PFSK-1 (cell line): ENCODE results near the gene DIAPH2.

Source experiments
- FOXP2 ChIP-seq: optimal IDR thresholded peaks from 2 replicates; pipeline ENCODE3; 2011; ENCODE audit warnings: borderline replicate concordance, control low read depth, inconsistent platforms; ENCODE audit not compliant: insufficient read depth; ENCODE audit errors: extremely low read length, extremely low read depth
- POLR2AphosphoS5 ChIP-seq: IDR thresholded peaks from 2 replicates; pipeline ENCODE4 v1.6.1; 2012; ENCODE audit warnings: low read depth, mild to moderate bottlenecking, control low read depth, low read length, moderate library complexity
- SIN3A ChIP-seq: IDR thresholded peaks from 2 replicates; pipeline ENCODE4 v1.6.1; 2012; ENCODE audit warnings: mild to moderate bottlenecking, low read length, moderate library complexity, borderline replicate concordance; ENCODE audit not compliant: insufficient read depth
- TAF1 ChIP-seq: IDR thresholded peaks from 2 replicates; pipeline ENCODE4 v1.6.1; 2012; ENCODE audit warnings: low read length, control low read depth, borderline replicate concordance; ENCODE audit not compliant: insufficient read depth
- TF ChIP-seq, protein P1 (sequence below), 2 experiments: IDR thresholded peaks; 2 replicates each; pipeline versions ENCODE4 v1.6.1 to v1.8.0; 2011 to 2012; ENCODE audit warnings: low read depth in 2 of 2, low read length in 2 of 2, control low read depth in 1 of 2, inconsistent platforms in 1 of 2, mild to moderate bottlenecking in 1 of 2, moderate library complexity in 1 of 2; ENCODE audit not compliant: insufficient read depth in 1 of 2

Gene DIAPH2

DNA sequence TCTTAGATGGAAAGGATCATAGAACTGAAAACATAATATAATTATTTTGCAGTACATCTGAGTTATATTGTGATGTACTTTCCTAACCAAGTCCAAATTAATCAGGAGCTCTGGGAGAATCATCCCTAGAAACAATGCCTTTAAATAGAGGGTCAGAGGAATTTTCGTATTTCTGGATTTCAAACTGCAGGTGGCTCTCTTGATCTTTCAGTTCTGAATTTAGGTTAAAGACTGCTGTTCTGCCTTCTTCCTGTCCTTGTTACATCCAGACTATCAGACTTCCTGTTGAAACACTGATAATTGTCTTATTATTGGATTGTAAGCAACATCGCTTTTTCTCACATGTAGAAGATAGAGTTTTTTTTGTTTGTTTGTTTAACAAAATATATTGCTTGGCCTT is 341.8 kb downstream of the DIAPH2 start:
- TF ChIP-seq, protein P1, sequence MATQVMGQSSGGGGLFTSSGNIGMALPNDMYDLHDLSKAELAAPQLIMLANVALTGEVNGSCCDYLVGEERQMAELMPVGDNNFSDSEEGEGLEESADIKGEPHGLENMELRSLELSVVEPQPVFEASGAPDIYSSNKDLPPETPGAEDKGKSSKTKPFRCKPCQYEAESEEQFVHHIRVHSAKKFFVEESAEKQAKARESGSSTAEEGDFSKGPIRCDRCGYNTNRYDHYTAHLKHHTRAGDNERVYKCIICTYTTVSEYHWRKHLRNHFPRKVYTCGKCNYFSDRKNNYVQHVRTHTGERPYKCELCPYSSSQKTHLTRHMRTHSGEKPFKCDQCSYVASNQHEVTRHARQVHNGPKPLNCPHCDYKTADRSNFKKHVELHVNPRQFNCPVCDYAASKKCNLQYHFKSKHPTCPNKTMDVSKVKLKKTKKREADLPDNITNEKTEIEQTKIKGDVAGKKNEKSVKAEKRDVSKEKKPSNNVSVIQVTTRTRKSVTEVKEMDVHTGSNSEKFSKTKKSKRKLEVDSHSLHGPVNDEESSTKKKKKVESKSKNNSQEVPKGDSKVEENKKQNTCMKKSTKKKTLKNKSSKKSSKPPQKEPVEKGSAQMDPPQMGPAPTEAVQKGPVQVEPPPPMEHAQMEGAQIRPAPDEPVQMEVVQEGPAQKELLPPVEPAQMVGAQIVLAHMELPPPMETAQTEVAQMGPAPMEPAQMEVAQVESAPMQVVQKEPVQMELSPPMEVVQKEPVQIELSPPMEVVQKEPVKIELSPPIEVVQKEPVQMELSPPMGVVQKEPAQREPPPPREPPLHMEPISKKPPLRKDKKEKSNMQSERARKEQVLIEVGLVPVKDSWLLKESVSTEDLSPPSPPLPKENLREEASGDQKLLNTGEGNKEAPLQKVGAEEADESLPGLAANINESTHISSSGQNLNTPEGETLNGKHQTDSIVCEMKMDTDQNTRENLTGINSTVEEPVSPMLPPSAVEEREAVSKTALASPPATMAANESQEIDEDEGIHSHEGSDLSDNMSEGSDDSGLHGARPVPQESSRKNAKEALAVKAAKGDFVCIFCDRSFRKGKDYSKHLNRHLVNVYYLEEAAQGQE (IDR thresholded peaks at IDR 0.05; ENCODE audit: insufficient read depth in 1 of 2, low read depth in 2 of 2, low read length in 2 of 2): no peak
- no peak for TF ChIP-seq POLR2AphosphoS5
- no peak for TF ChIP-seq FOXP2
- TF ChIP-seq SIN3A: no peak
- no peak for TF ChIP-seq TAF1

DNA sequence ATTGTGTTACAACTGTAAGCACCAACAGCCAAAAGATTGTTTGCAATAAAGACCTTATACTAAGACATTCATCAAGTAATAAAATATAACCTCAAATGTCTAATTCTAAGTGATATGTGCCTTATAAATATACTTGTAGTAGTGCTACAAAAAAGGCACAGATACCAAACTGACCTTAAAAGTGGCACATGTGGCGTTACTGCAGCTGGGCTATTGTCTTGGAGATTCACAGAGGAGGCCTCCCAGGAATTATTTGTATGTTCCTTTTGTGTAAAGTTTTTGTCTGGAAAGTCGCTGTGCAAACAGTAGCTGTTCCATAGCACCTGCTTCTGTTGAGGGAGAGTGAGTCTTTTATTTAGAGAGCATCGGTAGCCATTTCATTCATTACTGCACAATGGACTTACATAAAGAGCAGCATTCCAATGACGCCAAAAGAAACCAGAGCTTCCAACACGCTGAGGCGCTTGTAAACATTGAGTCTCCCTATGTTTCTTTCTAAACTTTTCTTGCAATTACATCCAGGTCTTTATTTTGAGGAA is 342.8 kb downstream of the DIAPH2 start:
- TF ChIP-seq SIN3A: no peak
- TF ChIP-seq FOXP2: no peak
- no peak for TF ChIP-seq TAF1
- no peak for TF ChIP-seq POLR2AphosphoS5
- TF ChIP-seq, protein P1 (IDR thresholded peaks at IDR 0.05; ENCODE audit: insufficient read depth in 1 of 2, low read depth in 2 of 2, low read length in 2 of 2): no peak

DNA sequence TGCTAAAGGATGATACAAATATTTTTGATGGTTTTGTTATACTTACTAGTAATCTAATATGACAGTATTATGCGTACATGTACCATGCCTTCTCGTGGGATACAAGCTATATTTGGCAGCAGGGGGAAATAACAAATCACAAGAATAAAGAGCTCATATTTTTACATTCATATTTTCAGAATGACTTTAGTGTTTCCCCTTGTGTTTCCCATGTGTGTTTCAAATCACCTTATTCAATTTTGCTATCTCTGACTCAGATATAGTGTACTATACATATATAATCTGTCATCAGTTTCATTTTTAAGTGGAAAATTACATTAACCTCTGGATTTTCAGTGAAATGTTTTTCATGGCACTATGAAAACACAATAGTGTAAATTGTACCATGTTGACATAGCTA is 345.8 kb downstream of the DIAPH2 start:
- TF ChIP-seq, protein P1 (IDR thresholded peaks at IDR 0.05; ENCODE audit: insufficient read depth in 1 of 2, low read depth in 2 of 2, low read length in 2 of 2): no peak
- TF ChIP-seq TAF1: no peak
- no peak for TF ChIP-seq POLR2AphosphoS5
- TF ChIP-seq FOXP2: no peak
- TF ChIP-seq SIN3A: no peak

DNA sequence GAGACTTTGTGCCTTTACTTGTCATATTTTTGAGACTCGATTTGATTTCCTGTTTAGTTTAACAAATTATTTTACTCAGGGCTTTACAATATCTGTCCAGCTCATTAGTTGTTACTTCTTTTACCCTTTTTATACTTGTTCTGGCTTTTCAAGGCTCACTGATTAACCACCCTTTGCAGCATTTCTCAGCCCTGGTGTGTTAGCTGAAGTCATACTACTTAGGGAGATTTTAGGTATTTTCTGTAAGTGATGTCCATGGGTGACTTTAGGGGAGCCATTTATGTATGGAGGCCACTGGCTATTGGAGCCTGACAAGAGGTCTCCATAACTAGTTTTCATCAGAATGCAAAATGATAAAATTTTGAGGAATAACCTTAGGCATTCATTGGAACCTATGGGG is 346.3 kb downstream of the DIAPH2 start:
- TF ChIP-seq POLR2AphosphoS5 (no peak), FOXP2 (no peak), SIN3A (no peak), TAF1 (no peak)
- TF ChIP-seq, protein P1 (IDR thresholded peaks at IDR 0.05; ENCODE audit: insufficient read depth in 1 of 2, low read depth in 2 of 2, low read length in 2 of 2): no peak

DNA sequence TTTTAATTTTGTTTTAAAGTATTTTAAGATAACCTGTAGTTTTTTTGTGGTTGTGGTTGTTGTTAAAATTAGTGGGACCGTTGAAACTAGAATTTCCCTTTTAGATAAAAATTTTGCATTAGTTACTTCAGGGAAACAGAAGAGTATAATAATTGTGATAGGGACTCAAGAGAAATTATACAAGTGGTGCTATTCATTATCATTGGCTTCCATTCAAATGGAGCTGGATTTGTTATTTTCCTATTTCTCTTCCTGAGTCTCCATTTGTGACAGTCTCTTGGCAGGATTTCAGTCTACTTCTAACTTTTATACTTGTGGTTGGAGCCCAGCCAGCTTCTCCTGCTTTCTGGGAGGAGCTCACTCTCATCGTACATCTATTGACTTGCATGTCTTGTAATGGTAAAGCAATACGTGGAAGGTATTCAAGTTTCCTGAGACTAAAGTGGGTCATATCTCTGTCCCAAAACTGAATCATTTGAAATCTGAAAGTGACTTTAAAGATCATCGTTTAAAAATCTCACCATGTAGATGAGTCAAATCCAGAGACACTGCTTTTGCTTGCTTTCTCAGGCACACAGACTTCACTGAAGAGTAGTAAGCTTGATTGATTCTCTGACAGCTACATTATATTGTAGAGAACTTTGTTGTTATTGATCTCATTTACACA is 354.9 kb downstream of the DIAPH2 start:
- TF ChIP-seq, protein P1 (IDR thresholded peaks at IDR 0.05; ENCODE audit: insufficient read depth in 1 of 2, low read depth in 2 of 2, low read length in 2 of 2): no peak
- no peak for TF ChIP-seq SIN3A
- no peak for TF ChIP-seq POLR2AphosphoS5
- TF ChIP-seq FOXP2: no peak
- TF ChIP-seq TAF1: no peak
